Measurements from ENCODE around the gene SIRT4.
"Not testable (repeated sequence)": the region's sequence is repeated elsewhere in the genome, so short reads cannot be mapped to it uniquely, and the experiment has no call there.

The SIRT4 gene

DNA sequence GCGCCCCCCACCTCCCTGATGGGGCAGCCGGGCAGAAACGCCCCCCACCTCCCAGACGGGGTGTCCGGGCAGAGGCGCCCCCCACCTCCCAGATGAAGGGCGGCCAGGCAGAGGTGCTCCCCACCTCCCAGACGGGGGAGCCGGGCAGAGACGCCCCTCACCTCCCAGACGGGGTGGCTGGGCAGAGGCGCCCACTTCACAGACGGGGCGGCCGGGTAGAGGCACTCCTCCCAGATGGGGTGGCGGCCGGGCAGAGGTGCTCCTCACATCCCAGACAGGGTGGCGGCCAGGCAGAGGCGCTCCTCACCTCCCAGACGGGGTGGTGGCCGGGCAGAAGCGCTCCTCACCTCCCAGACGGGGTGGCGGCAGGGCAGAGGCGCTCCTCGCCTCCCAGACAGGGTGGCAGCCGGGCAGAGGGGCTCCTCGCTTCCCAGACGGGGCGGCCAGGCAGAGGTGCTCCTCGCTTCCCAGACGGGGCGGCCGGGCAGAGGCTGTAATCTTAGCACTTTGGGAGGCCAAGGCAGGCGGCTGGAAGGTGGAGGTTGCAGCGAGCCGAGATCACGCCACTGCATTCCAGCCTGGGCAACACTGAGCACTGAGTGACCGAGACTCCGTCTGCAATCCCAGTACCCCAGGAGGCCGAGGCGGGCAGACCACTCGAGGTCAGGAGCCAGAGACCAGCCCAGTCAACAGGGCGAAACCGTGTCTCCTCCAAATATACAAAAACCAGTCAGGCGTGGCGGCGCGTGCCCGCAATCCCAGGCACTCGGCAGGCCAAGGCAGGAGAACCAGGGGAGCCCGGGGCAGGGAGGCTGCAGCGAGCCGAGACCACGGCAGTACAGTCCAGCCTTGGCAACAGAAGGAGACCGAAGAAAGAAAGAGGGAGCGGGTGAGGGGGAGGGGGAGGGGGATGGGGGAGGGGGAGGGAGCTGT, 23.7 kb upstream of the SIRT4 start:
- DNase-seq (ENCODE audit: low spot score), result no peak

DNA sequence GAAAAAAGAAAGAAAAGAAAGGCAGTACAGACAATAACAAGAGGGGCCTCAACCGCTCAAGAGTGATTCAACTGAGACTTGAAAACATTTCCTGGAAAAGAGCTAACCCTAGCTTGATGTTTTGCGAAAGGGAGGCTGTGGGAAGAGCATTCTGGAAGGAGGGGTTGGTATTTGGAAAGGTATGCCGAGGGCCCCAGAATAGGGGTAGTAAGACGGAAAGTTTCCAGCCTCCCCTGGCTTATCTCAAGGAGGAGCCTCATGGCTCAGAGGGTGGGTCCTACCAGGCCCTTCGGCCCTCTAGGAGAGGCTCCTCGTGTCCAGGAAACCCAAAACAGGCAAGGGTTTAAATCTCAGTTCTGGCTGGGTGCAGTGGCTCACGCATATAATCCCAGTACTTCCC, 18.8 kb upstream of the SIRT4 start:
- DNase-seq (ENCODE audit: low spot score), result no peak

DNA sequence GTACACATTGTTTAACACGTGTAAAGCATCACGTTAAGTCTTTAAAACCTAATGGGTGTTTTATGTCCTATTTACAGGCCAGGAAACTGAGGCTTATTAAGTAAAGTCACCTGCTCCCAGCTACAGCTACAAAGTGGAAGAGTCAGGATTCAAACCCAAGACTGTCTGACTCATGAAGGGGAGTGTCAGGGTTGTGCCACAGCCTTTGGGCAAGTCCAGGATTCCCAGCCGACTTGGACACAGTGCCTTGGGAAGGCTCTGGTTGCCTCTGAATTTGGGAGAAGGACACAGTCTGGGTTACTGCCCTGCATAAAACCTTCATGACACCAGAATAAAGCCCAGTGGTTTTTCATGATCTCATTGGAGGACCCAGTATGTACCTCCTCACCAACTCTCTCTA, 17.7 kb upstream of the SIRT4 start:
- DNase-seq (ENCODE audit: low spot score), result no peak

DNA sequence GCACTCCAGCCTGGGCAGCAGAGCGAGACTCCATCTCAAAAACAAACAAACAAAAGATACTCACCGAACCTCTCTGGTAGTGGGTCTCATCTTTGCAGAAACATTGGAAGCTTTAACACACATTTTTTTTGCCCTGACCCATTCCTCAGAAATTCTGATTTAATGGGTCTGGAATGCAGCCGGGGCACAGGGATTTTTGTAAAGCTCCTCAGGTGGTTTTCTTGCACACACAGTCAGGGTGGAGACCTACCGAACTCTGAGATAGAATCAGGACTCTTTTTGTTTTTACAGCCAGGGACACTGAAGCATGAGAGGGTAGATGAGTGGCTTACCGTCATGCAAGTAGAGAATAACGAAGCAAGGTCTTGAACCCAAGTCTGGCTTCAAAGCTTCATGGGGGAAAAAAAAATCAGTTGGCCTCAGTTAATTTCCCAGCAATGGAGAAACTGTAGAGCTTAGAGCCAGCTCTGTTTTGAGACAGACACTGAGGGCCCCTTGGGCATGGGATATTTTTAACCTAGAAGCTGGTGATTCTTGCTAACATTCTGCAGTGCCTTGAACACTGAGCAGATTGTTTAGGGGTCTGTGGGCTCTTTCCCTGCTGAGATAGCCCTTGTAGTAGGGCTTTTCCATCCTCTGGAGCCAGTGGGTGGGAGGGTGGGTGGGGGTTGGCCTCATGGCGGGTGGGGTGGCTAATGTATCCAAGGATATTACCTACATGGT, 15.2 kb upstream of the SIRT4 start:
- DNase-seq (ENCODE audit: low spot score), result no peak

DNA sequence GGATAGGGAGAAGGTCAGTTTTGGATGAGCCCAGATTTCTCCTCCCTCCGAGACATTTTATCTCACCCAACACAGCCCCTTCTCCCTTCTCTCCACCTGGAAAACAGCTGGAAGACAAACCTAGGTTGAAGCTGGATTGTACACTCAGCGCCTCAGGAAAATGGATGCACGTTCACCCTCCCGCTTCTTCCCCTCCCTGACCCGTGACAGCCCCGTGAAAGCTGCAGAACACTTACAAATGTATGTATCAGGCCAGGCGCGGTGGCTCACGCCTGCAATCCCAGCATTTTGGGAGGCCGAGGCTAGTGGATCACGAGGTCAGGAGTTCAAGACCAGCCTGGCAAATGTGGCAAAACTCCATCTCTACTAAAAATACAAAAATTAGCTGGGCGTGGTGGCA, 14.6 kb upstream of the SIRT4 start:
- no peak for DNase-seq (ENCODE audit: low spot score)

DNA sequence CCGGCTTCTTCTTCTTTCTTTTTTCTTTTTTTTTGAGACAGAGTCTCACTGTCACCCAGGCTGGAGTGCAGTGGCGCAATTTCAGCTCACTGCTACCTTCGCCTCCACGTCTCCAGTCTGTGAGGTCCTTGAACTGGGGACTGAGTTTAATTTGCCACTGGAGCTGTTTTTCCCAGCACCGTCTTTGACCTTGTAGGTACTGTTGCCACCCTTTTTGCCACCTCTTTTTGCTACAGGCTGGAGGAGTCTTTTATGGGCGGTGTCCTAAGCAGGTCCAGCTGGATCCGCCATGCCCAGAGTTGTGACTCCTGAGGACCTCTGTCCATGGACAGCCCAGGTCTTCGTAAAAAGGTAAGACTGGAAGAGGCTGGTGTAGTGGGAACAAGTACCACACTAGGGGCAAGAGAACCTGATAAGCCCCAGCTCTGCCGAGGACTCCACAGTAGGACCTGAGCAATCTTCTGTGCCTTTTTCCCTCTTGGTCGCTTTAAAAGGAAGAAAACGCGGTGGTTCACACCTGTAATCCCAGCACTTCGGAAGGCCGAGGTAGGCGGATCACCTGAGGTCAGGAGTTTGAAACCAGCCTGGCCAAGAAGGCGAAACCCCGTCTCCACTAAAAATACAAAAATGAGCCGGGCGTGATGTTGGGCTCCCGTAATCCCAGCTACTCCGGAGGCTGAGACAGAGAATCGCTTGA, 11.4 kb upstream of the SIRT4 start:
- DNase-seq (ENCODE audit: low spot score), result no peak

DNA sequence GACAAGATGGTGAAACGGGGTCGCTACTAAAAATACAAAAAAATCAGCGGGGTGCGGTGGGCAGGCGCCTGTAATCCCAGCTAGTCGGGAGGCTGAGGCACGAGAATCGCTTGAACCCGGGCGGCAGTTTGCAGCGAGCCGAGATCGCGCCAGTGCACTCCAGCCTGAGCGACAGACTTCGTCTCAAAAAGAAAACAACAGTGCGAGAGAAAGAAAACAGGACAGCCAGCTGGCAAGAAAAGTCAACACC, 9.8 kb upstream of the SIRT4 start:
- DNase-seq (ENCODE audit: low spot score), result no peak

DNA sequence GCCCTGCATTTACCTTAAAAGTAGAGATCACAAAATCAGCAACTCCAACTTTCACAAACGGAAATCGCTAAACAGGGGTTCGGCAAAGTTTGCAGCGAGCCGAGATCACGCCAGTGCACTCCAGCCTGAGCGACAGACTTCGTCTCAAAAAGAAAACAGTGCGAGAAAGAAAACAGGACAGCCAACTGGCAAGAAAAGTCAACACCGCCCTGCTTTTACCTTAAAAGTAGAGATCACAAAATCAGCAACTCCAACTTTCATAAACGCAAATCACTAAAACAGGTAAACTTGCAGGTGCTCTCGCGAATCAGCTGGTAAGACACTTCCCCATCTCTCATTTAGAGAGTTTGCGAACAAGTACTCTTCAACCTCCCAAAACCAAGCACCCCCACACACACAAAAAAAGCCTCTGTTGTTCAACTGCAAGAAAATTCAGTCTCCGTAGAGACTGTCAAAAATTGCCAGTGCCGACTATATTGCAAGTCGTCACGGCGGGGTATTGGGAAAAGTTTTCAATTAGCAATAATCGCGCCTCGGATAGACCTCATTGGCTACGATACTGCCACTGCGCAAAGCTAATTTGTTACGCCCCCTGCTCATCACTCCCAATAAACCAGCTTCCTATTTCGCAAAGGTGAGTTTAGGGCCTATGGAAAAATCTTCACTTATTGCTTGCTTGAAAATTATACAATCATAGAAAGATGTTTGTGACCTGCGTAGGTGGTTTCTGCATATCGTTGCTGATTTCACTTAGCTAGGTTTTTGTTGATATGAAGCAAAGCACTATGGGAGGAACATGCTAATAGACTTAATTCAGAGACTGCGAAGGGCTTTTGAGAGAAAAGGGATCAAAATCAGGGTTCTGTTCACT, 9.2 kb upstream of the SIRT4 start, which contains the start of gene RNU4-1:
Gene RNU4-1, minus strand, starts transcription at position 577 of the 871 bp plus-strand sequence.
- DNase-seq (ENCODE audit: low spot score), result peak; percentile 85

DNA sequence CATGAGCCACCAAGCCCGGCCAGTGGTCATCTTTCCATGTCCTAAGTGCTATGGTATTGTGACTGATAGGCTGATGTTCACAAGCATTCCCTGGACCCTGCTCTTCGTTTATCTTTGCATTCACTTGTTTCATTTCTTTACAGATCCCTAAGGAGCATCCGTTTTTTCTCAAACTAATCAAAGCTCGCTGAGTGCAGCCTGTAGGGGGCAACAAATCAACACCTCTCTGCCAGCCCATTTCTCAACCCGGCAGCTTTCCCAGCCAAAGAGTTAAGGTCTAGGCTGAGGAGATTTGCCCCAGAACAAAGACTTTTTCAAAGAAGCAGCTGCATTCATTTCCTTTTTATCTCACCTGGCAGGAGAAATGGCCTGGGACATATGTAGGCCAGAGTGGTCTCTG, 12.1 kb downstream of the SIRT4 start:
- no peak for DNase-seq (ENCODE audit: low spot score)

DNA sequence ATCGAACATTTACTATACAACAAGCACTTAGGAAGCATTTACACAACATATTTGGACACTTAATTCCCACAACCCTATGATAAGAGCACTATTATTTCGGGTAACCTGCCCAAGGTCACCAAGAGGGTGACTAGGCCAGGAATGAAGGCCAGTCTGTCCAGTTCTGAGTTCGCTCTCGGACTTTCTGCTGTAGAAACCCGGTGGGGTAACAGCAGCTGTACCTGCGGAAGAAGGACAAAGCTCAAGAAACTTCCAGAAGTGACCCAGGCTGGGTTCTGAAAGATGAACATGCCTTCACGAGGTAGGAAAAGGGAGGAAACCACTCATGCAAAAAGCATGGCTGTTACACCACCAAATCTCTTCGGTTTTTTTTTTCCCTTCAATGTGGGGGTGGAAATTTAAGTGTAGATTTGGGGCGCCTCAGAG, 14.7 kb downstream of the SIRT4 start:
- no peak for DNase-seq (ENCODE audit: low spot score)

DNA sequence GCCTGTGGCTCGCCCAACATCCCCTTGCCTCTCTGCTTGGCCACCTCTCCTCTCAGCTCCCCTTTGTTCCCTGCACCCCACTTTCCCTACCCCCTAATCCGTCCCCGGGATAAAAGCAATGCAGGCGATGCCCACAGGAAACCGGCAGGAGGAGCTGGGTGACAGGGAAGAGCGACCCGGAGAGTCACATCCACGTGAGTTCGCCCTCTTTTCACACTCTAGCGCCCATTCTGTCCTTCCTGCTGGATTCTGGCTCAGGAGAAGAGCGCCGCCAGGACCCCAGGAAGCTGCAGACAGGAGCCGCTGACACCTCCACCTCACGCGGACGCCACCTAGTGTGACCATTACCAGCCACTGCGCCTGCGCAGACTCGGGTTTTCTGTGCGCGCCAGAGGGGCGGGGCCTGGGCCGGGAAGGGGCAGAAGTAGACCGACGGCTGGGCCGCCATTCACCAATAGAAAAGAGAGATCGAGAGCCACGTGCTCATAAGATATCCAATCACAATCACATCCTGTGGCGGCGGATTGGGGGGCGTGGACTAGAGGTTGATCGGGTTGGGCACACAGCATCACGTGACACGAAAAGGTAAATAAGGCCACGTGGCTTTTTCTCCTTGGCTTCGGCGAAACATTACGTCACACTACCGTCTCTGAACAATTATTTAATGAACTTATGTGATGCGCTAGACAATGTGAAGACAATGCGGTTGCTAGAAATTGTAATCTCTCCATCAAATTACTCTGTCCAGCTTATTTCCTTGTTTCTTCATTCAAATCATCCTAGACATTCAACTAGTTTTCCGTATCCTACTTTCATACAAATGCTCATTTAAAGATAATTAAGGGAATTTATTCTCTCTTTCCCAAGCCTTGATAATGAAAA, 15.3 kb downstream of the SIRT4 start:
- DNase-seq (ENCODE audit: low spot score), result peak; percentile 99

DNA sequence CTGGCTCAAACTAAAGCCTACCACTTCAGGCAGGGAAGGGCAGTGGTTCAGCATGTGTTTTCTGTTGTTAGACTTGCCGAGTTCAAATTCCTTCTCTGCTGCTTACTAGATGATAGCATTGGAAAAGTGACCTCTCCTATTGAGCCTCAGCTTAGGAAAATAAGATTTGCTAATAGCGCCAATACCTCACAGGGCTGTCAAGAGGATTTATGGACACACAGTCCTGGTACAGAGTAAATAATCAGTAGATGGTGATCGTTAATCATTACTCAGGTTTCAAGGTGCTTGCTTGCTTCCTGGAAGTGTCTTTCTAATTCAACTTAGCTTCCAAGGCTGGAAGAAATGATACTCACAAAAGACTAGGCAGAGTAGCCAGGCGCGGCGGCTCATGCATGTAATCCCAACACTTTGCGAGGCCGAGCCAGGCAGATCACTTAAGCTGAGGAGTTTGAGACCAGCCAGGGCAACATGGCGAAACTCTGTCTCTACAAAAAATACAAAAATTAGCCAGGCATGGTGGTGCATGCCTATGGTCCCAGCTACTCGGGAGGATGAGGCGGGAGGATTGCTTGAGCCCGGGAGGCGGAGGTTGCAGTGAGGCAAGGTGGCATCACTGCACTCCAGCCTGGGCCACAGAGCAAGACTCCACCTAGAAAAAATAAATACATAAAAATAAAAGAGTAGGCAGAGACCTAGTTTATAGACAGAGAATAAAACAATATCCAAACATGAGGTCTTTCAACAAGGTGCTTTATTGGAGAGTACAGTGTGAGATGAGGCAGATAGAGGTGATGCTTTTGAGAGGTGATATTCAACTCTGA, 19.5 kb downstream of the SIRT4 start:
- no peak for DNase-seq (ENCODE audit: low spot score)

DNA sequence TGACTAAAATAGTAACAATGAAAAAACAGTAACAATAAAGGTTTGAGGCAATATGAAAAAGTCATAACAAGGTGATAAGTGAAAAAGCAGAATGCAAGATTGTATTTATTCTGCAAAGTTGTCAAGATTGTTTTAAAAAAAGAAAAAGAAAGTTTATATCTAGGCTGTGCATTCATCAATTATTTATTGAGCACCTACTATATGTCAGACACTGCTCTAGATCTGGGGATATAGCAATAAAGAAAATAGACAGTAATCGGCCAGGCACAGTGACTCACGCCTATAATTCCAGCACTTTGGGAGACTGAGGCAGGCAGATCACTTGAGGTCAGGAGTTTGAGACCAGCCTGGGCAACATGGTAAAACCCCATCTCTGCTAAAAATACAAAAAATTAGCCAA, 21.7 kb downstream of the SIRT4 start:
- no peak for DNase-seq (ENCODE audit: low spot score)

DNA sequence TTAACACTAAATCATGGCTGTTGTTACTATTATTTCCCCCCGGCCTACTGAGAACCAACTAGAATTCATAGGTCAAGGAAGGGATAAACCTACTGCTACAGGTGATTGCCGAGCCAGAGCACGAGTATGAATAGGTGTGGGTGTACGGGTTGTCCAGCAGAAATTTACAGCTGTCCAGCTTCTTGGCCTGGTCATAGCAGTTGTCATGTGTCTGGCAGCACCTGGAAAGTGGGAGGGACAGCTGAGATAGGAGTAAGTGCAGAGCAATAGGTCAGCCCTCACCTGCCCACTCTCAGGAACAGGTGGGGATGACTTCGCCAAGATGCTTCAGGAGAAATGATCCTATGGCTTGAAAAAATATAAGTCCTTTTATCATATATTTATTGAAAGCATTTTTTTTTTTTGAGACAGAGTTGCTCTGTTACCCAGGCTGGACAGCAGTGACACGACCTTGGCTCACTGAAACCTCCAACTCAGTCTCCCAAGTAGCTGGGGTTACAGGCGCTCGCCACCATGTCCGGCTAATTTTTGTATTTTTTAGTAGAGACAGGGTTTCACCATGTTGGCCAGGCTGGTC, 22.8 kb downstream of the SIRT4 start:
- DNase-seq (ENCODE audit: low spot score), result no peak

DNA sequence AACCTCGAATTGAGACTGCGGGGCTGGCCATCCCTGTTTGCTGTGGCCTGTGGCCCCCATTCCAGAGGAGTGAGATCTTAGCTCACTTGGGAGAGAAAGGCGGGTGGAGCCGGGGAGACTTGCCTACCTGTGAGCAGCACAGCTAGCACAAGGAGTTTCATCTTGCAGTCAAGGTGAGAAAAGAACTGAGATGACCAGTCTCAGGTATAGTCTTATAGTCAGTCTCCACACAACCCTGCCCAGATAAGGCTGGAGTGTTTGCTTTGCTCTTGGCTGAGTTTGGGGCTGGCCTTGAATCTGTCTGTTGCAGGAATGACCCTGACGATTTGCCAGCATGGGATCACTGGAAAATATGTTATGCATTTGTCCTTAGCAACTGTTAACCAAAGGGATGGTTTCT, 25.5 kb downstream of the SIRT4 start, which contains the start of gene PLA2G1B:
Gene PLA2G1B, minus strand, starts transcription at position 187 of the 400 bp plus-strand sequence. Its CDS starts 26 bp downstream, at position 161.
- no peak for DNase-seq (ENCODE audit: low spot score)

DNA sequence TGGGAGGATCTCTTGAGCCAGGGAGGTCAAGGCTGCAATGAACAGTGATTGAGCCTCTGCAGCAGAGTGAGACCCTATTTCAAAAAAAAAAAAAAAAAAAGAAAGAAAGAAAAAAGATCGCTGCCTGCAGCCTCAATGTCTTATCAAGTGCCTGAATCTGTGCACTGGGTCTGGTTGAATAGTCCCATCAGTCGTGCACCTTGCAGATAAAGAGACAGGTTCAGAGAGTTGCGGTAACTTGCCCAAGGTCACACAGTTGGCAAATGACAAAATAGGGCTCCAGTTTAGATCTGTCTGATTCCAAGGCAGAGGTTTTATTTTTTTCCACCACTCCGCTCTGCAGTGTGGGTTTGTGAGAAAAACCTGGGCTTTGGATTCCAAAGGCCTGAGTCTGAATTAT, 26.1 kb downstream of the SIRT4 start:
- DNase-seq (ENCODE audit: low spot score), result no peak

DNA sequence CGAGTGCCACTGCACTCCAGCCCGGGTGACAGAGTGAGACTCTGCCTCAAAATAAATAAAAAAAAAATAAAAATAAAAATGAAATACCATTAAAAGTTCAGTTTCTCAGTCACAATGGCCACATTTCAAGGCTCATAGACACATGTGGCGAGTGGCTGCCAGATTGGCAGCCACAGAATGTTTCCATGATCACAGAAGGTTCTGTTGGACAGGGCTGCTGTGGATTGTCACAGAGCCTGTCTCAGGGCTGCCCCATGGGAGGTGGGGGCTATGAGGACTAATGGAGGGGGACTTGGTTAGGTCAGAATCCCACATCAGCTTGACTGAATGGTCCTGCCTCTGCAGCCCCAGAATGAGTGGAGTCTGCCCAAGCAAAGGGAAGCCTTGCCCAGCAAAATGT, 29.3 kb downstream of the SIRT4 start:
- DNase-seq (ENCODE audit: low spot score), result no peak

DNA sequence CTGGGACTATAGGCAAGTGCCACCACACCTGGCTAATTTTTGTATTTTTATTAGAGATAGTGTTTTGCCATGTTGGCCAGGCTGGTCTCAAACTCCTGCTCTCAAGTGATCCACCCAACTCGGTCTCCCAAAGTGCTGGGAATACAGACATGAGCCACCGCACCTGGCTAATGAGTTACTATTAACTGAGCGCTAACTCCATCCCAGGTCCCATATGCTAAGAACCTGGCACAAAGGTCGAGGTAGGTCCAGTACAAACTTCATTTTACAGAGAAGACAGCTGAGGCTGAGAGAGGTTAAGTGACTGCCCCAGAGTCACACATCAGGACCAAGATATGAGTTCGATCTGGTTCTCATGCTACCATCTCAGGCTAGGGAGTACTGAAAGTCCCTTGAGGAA, 29.9 kb downstream of the SIRT4 start:
- no peak for DNase-seq (ENCODE audit: low spot score)

DNA sequence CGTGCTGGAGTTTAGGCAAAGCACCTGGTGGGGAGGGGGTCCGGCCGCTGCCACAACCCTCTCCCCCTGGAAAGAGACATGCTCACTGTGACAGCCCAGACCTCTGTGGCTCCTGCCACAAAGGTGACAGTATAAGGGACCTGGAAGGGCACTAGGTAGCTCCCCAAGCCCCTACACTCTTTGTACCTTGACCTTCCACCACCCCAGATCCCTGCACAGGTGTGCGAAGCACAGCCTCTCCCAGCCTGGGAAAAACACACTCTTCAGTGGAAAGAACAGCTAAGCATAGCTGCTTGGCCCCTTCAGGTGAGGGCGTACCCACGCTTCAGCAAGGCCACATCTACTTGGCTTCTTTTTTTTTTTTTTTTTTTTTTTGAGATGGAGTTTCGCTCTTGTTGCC, 30.4 kb downstream of the SIRT4 start:
- DNase-seq (ENCODE audit: low spot score), result no peak

DNA sequence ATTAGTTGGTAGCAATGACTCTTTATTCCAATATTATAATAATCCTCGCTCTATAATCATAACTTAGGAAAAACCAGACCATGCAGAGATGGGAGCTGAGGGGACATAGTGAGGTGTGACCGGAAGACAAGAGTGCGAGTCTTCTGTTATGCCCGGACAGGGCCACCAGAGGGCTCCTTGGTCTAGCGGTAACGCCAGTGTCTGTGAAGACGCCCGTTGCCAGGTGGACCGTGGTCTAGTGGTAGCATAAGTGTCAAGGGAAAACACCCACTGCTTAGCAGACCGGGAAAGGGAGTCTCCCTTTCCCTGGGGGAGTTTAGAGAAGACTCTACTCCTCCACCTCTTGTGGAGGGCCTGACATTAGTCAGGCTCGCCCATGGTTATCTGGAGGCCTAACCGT, 33.3 kb downstream of the SIRT4 start:
- DNase-seq (ENCODE audit: low spot score), result not testable (repeated sequence)

All from Ammon's horn (tissue), 1 donor.